ENCODE results near the gene FRRS1. TPM values are rescaled to one million over a fixed set of nuclear protein-coding genes. Genes with fewer than 3 reads are reported as not detected.

FRRS1 gene
- total RNA-seq, 6 donors from 2014 or later = 2.2 to 12.6 (median 9.3) TPM

- TF ChIP-seq POLR2AphosphoS5 (IDR thresholded peaks at IDR 0.05) (no peak), CTCF (IDR thresholded peaks at IDR 0.05) (no peak)
- H3K36me3 ChIP-seq = peaks cover 0 to 8% (median 0%) of the 10 kb centered on the region in 4 donors
- no peaks in the 10 kb centered on the region for H3K9me3 ChIP-seq
- no peak overlapping the region for H3K4me3 ChIP-seq
- no peak overlapping the region for H3K27ac ChIP-seq
- no peak for DNase-seq
- no peaks in the 10 kb centered on the region for H3K27me3 ChIP-seq
- WGBS, 2 donors = 78 to 81% methylated on average over 1 of the region's 1 CpG
- H3K4me1 ChIP-seq = peaks cover 0 to under 1% (median 0%) of the 10 kb centered on the region in 4 donors
- no peak for ATAC-seq (ENCODE audit: low FRiP score in 2 of 2)
Measured at GRCh38 chr1:99697580-99697979, 68.9 kb downstream of the FRRS1 start.

- TF ChIP-seq POLR2AphosphoS5 (IDR thresholded peaks at IDR 0.05) (no peak), POLR2A (IDR thresholded peaks at IDR 0.05) (no peak), EP300 (IDR thresholded peaks at IDR 0.05) (no peak), CTCF (IDR thresholded peaks at IDR 0.05) (no peak)
- Histone ChIP-seq H3K27me3 (no peaks in the 10 kb centered on the region), H3K27ac (no peak overlapping the region), H3K4me3 (no peak overlapping the region), H3K36me3 (peaks cover 0 to 8% (median 0%) of the 10 kb centered on the region in 4 donors), H3K4me1 (peaks cover 0 to 7% (median 3%) of the 10 kb centered on the region in 4 donors), H3K9me3 (no peaks in the 10 kb centered on the region)
- DNase-seq (no peak), ATAC-seq (ENCODE audit: low FRiP score in 2 of 2) (no peak)
- WGBS, 2 donors = 84 to 91% methylated on average over 2 of the region's 2 CpGs
Measured at GRCh38 chr1:99696616-99697015, 69.8 kb downstream of the FRRS1 start.

GRCh38 chr1:99691175-99691574, 75.3 kb downstream of the FRRS1 start:
- Histone ChIP-seq H3K36me3 (peaks cover 0 to 17% (median 0%) of the 10 kb centered on the region in 4 donors), H3K4me1 (peaks cover 0 to 7% (median 3%) of the 10 kb centered on the region in 4 donors), H3K27ac (peak overlapping the region in 2 of 4 donors; percentile 42 to 49), H3K4me3 (no peak overlapping the region), H3K27me3 (no peaks in the 10 kb centered on the region), H3K9me3 (no peaks in the 10 kb centered on the region)
- WGBS, 2 donors = 68% methylated on average over 2 of the region's 2 CpGs
- DNase-seq = no peak
- no peak for TF ChIP-seq POLR2AphosphoS5 (IDR thresholded peaks at IDR 0.05)
- no peak for TF ChIP-seq EP300 (IDR thresholded peaks at IDR 0.05)
- TF ChIP-seq POLR2A (IDR thresholded peaks at IDR 0.05) = no peak
- no peak for TF ChIP-seq CTCF (IDR thresholded peaks at IDR 0.05)
- ATAC-seq (ENCODE audit: low FRiP score in 2 of 2) = no peak

GRCh38 chr1:99685516-99686180, 80.8 kb downstream of the FRRS1 start:
- no peak overlapping the region for H3K4me3 ChIP-seq
- H3K27me3 ChIP-seq = no peaks in the 10 kb centered on the region
- ATAC-seq (ENCODE audit: low FRiP score in 2 of 2) = peak; percentile 85 to 86
- no peak overlapping the region for H3K27ac ChIP-seq
- no peak for TF ChIP-seq POLR2A (IDR thresholded peaks at IDR 0.05)
- TF ChIP-seq CTCF (IDR thresholded peaks at IDR 0.05) = peak in 5 of 6 experiments; percentile 36 to 61 (median 49)
- no peak for TF ChIP-seq EP300 (IDR thresholded peaks at IDR 0.05)
- peak; percentile 23 to 59 for TF ChIP-seq POLR2AphosphoS5 (IDR thresholded peaks at IDR 0.05)
- peaks cover 0 to 10% (median 7%) of the 10 kb centered on the region in 4 donors for H3K4me1 ChIP-seq
- WGBS, 2 donors = 22 to 37% methylated on average over 4 to 6 of the region's 6 CpGs
- peaks cover 0 to 9% (median 0%) of the 10 kb centered on the region in 4 donors for H3K36me3 ChIP-seq
- H3K9me3 ChIP-seq = no peaks in the 10 kb centered on the region
- DNase-seq = peak in 1 of 2 donors; percentile 66
